ENCODE measurements around the gene HECW1. TPM values are rescaled to one million over a fixed set of nuclear protein-coding genes. Genes with fewer than 3 reads are reported as not detected.

Gene HECW1
- total and polyA plus RNA-seq, 2 of the 8 experiments (the other 6 are each of a cell fraction or from before 2014, with no cell fraction given), result 2.9 to 12.7 TPM

DNA sequence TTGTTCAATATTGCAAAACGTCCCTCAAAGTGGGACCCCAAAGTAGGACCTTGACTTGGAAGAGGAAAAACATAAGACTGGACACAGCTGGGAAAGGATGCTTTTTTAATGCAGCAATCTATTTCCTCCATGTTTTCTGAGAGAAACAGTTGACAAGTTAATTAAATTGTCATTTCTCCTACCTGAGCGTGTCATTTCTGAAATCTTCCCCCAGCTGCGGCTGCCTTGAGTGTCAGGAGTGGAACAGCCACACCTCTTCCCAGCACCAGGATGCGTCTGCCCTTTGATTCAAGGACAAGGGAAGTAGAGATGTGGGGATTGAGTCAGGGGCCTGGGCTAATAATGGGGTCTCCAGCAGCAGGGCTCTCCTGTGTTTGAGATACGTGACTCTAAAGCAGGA, 171.3 kb downstream of the HECW1 start:
- Histone ChIP-seq H3K4me2 (ENCODE audit: insufficient read depth in 1 of 2, low read depth in 2 of 2, low read length in 2 of 2) (no peak overlapping the region), H3K79me1 (ENCODE audit: low read depth, low read length) (no peaks in the 10 kb centered on the region), H3K36me3 (ENCODE audit: control insufficient read depth in 2 of 4, insufficient read depth in 4 of 4, low read length in 3 of 4) (no peaks in the 10 kb centered on the region; a peak in 1 of 8 replicates), H3K9me3 (ENCODE audit: insufficient read depth in 2 of 2, low read depth in 1 of 2, low read length in 1 of 2) (peaks cover 3 to 5% of the 10 kb centered on the region in 2 experiments; a peak in 3 of 4 replicates), H3K56ac (replicated peaks; ENCODE audit: insufficient read length, low read depth, low read length) (no peak overlapping the region), H3K4me3 (ENCODE audit: extremely low read depth in 1 of 4, insufficient read depth in 2 of 4, low read depth in 3 of 4, low read length in 4 of 4) (no peak overlapping the region), H3K9ac (replicated peaks in 1 of 4; ENCODE audit: extremely low read depth in 1 of 4, low read depth in 3 of 4, low read length in 3 of 4) (no peak overlapping the region), H2AK5ac (ENCODE audit: low read depth, low read length) (no peak overlapping the region), H3K23ac (ENCODE audit: insufficient read length) (no peak overlapping the region), H2BK120ac (replicated peaks; ENCODE audit: low read depth, low read length) (no peak overlapping the region), H4K20me1 (replicated peaks in 1 of 2; ENCODE audit: control insufficient read depth in 1 of 2, insufficient read depth in 2 of 2, low read length in 2 of 2) (no peaks in the 10 kb centered on the region), H3K27me3 (replicated peaks in 1 of 4; ENCODE audit: control insufficient read depth in 3 of 4, extremely low read depth in 1 of 4, insufficient read depth in 3 of 4, low read length in 3 of 4) (no peaks in the 10 kb centered on the region), H3K23me2 (ENCODE audit: low read depth, low read length) (no peaks in the 10 kb centered on the region), H3K14ac (ENCODE audit: insufficient read length) (no peak overlapping the region), H3K4me1 (replicated peaks in 1 of 4; ENCODE audit: control insufficient read depth in 3 of 4, insufficient read depth in 4 of 4, low read length in 3 of 4) (peaks cover 0 to 3% (median 1%) of the 10 kb centered on the region in 4 experiments; a peak in 2 of 7 replicates), H4K91ac (replicated peaks; ENCODE audit: insufficient read length, low read length) (no peak overlapping the region), H4K8ac (ENCODE audit: extremely low read depth, insufficient read depth, low read length) (no peak overlapping the region), H3K18ac (ENCODE audit: extremely low read depth, low read length) (no peak overlapping the region), H2BK12ac (ENCODE audit: low read depth, low read length) (0 out of 2 replicates have a peak overlapping the region, but pooled peaks have one; percentile 46), H2BK5ac (ENCODE audit: low read depth, low read length) (no peak overlapping the region; the same call in 1 of the 2 replicates), H3K4ac (replicated peaks; ENCODE audit: insufficient read length, low read depth, low read length) (no peak overlapping the region), H3K27ac (ENCODE audit: low read depth, low read length) (no peak overlapping the region), H2BK20ac (ENCODE audit: low read length) (no peak overlapping the region), H2BK15ac (ENCODE audit: low read length) (no peak overlapping the region), H2AFZ (ENCODE audit: low read length) (no peak overlapping the region), H3K79me2 (ENCODE audit: control insufficient read depth in 1 of 2, insufficient read depth in 2 of 2, low read length in 2 of 2) (no peaks in the 10 kb centered on the region), H4K5ac (ENCODE audit: insufficient read length, low read depth, low read length) (no peak overlapping the region)
- TF ChIP-seq, protein P1, sequence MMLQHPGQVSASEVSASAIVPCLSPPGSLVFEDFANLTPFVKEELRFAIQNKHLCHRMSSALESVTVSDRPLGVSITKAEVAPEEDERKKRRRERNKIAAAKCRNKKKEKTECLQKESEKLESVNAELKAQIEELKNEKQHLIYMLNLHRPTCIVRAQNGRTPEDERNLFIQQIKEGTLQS (IDR thresholded peaks at IDR 0.05; ENCODE audit: insufficient read depth, low read depth, low read length), result no peak
- TF ChIP-seq, protein P2, sequence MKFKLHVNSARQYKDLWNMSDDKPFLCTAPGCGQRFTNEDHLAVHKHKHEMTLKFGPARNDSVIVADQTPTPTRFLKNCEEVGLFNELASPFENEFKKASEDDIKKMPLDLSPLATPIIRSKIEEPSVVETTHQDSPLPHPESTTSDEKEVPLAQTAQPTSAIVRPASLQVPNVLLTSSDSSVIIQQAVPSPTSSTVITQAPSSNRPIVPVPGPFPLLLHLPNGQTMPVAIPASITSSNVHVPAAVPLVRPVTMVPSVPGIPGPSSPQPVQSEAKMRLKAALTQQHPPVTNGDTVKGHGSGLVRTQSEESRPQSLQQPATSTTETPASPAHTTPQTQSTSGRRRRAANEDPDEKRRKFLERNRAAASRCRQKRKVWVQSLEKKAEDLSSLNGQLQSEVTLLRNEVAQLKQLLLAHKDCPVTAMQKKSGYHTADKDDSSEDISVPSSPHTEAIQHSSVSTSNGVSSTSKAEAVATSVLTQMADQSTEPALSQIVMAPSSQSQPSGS (IDR thresholded peaks at IDR 0.05; ENCODE audit: low read length), result no peak
- DNase-seq (ENCODE audit: low read depth in 1 of 2, low spot score in 2 of 2), result peak in 1 of 2 experiments; percentile 33
- 85% methylated on average over 5 of the region's 5 CpGs; no CpG with 5 or more reads in 1 of the 2 experiments for WGBS, 2 experiments (ENCODE audit: extremely low coverage in 1 of 2, insufficient coverage in 1 of 2, insufficient read length in 1 of 2, insufficient replicate concordance in 2 of 2, low coverage in 1 of 2, low lambda C conversion rate in 2 of 2, missing lambda C conversion rate in 1 of 2)
- POLR2A ChIA-PET (ENCODE audit: partially characterized antibody), result no interaction called here
- CTCF ChIA-PET (ENCODE audit: partially characterized antibody), result interaction anchor here (1.4 kb wide), 1 partner anchor 11 kb away, joined by 4 read pairs; no protein-coding TSS in a partner anchor
- no peak for FAIRE-seq

Measured in H1 (cell line).